ENCODE data around the gene CDKN2AIP. TPM values are rescaled to one million over a fixed set of nuclear protein-coding genes. Genes with fewer than 3 reads are reported as not detected.

The CDKN2AIP gene
- total RNA-seq, 6 experiments from 2014 or later, result 5.6 to 10.6 (median 6.8) TPM

DNA sequence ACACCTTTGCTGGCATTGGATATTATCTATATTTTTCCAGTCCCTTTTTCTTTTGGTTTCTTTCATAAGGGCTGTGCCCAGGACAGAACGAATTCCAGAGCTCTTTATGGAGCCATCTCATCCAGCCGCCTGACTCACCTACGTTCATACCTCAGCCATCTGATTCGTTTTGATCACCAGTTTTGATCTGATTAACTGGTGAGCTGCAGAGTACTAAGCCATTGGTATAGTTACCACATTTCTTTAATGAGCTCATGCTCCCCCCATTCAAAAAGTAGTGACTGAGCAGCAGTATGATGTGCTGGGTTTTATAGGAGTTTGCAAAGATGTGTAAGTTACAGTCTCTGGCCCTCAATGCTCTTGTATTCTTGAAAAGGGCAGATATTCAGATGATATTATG is 43.0 kb upstream of the CDKN2AIP start:
- Histone ChIP-seq H3K9me3 (no peaks in the 10 kb centered on the region), H3K4me3 (no peak overlapping the region), H3K4me1 (peaks cover 0 to 5% (median 0%) of the 10 kb centered on the region in 4 donors), H3K27me3 (no peaks in the 10 kb centered on the region), H3K36me3 (no peaks in the 10 kb centered on the region), H3K27ac (no peak overlapping the region)
- no peak for DNase-seq
- no peak for ATAC-seq
- intact Hi-C loops (cut with DNase I), result no loop called here
- no peak for TF ChIP-seq POLR2A (IDR thresholded peaks at IDR 0.05)
- TF ChIP-seq, protein P1, sequence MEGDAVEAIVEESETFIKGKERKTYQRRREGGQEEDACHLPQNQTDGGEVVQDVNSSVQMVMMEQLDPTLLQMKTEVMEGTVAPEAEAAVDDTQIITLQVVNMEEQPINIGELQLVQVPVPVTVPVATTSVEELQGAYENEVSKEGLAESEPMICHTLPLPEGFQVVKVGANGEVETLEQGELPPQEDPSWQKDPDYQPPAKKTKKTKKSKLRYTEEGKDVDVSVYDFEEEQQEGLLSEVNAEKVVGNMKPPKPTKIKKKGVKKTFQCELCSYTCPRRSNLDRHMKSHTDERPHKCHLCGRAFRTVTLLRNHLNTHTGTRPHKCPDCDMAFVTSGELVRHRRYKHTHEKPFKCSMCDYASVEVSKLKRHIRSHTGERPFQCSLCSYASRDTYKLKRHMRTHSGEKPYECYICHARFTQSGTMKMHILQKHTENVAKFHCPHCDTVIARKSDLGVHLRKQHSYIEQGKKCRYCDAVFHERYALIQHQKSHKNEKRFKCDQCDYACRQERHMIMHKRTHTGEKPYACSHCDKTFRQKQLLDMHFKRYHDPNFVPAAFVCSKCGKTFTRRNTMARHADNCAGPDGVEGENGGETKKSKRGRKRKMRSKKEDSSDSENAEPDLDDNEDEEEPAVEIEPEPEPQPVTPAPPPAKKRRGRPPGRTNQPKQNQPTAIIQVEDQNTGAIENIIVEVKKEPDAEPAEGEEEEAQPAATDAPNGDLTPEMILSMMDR (IDR thresholded peaks at IDR 0.05), result no peak
- 85% methylated on average over 4 of the region's 4 CpGs for WGBS (ENCODE audit: insufficient coverage, low coverage, low lambda C conversion rate, missing lambda C conversion rate)

DNA sequence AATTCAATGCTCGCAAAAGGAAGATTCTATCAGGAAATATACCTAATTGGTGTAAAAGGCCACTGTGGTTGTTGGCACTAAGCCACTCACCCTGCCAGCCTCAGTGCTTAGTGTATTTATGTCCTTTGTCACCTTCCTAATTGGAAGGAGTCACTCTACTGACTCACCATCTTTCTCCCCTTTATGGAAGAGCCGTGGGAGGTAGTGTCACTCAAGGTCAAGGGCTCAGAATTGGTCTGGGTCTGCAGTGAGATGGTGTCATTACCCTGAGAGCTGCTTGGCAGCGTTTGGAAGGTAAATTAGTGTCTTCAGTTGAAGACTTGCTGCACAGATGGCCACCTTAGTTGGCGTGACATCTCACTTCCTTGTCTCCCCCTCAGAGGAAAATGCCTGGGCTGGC is 41.7 kb upstream of the CDKN2AIP start:
- no peak for TF ChIP-seq POLR2A (IDR thresholded peaks at IDR 0.05)
- TF ChIP-seq, protein P1 (IDR thresholded peaks at IDR 0.05), result no peak
- no peaks in the 10 kb centered on the region for H3K27me3 ChIP-seq
- H3K9me3 ChIP-seq, result no peaks in the 10 kb centered on the region
- no peak overlapping the region for H3K4me3 ChIP-seq
- WGBS (ENCODE audit: insufficient coverage, low coverage, low lambda C conversion rate, missing lambda C conversion rate), result 90% methylated on average over 2 of the region's 4 CpGs
- ATAC-seq (no peak), DNase-seq (no peak)
- intact Hi-C loops (cut with DNase I), result no loop called here
- no peaks in the 10 kb centered on the region for H3K36me3 ChIP-seq
- peaks cover 0 to 5% (median 0%) of the 10 kb centered on the region in 4 donors for H3K4me1 ChIP-seq
- no peak overlapping the region for H3K27ac ChIP-seq

DNA sequence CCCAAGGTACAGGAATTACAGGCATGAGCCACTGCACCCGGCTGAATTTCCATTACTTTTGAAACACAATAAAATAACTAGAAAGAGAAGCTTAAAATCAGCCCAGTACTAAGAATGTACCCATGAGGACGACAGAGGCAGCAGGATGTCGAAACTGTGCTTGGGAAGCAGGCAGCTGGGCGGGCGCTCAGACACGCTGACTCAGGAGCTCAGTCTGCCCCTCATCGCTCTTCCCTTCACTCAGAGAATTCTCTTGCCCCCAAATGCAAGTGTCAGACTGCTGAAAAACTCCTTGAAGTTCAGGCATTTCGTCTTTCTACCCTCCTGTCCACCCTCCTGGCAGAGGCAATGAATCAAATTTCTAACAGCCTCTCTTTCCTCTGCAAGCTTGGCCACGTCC is 41.0 kb upstream of the CDKN2AIP start:
- no peak for TF ChIP-seq POLR2A (IDR thresholded peaks at IDR 0.05)
- TF ChIP-seq, protein P1 (IDR thresholded peaks at IDR 0.05), result no peak
- Histone ChIP-seq H3K4me1 (no peaks in the 10 kb centered on the region), H3K27me3 (no peaks in the 10 kb centered on the region), H3K9me3 (no peaks in the 10 kb centered on the region), H3K36me3 (no peaks in the 10 kb centered on the region), H3K4me3 (no peak overlapping the region), H3K27ac (no peak overlapping the region)
- intact Hi-C loops (cut with DNase I), result no loop called here
- ATAC-seq, result no peak
- DNase-seq, result no peak
- WGBS (ENCODE audit: insufficient coverage, low coverage, low lambda C conversion rate, missing lambda C conversion rate), result 43% methylated on average over 2 of the region's 9 CpGs

DNA sequence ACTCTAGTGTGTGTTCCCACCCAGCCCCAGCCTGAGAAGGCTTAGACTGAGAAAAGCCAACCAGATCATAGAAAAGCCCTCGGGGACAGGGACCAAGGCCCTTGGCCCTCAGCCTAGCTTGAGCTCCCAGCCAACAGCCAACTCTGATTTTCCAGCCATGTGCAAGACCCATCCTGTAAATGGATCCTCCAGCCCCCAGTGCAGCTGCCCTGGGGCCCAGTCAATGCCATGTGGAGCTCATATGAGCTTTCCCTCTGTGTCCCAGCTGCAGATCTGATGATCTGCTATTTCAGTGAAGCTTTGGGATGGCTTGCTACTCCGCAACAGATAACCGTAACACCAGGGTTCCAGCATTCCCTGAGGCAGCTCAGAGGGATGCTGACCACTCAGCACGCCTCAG is 40.5 kb upstream of the CDKN2AIP start:
- no peak overlapping the region for H3K27ac ChIP-seq
- WGBS (ENCODE audit: insufficient coverage, low coverage, low lambda C conversion rate, missing lambda C conversion rate), result no CpG with 5 or more reads among the region's 4 CpGs
- H3K36me3 ChIP-seq, result no peaks in the 10 kb centered on the region
- intact Hi-C loops (cut with DNase I), result no loop called here
- TF ChIP-seq, protein P1 (IDR thresholded peaks at IDR 0.05), result no peak
- TF ChIP-seq POLR2A (IDR thresholded peaks at IDR 0.05), result no peak
- H3K27me3 ChIP-seq, result no peaks in the 10 kb centered on the region
- no peaks in the 10 kb centered on the region for H3K4me1 ChIP-seq
- ATAC-seq, result no peak
- H3K9me3 ChIP-seq, result no peaks in the 10 kb centered on the region
- no peak overlapping the region for H3K4me3 ChIP-seq
- no peak for DNase-seq

DNA sequence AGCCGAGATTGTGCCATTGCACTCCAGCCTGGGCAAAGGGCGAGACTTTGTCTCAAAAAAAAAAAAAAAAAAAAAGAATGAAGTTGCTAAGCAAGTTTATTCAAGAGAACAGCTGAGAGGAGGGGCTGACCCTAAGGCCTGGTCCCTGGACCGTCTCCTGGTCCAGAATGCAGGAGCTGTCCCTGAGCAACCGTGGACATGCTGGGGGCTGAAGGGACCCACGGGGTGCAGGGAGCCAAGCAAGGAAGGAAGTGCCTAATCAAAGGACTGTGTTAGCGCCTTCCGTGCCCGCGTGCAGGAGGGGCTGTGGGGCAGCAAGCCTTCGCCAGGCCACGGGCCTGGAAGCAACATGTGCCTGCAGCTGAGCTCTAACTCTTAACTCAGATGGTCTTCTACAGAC is 39.1 kb upstream of the CDKN2AIP start:
- Histone ChIP-seq H3K4me3 (no peak overlapping the region), H3K27ac (no peak overlapping the region), H3K36me3 (no peaks in the 10 kb centered on the region), H3K9me3 (no peaks in the 10 kb centered on the region), H3K4me1 (peaks cover 0 to 3% (median 0%) of the 10 kb centered on the region in 4 donors), H3K27me3 (no peaks in the 10 kb centered on the region)
- ATAC-seq, result no peak
- 80% methylated on average over 6 of the region's 11 CpGs for WGBS (ENCODE audit: insufficient coverage, low coverage, low lambda C conversion rate, missing lambda C conversion rate)
- intact Hi-C loops (cut with DNase I), result no loop called here
- TF ChIP-seq, protein P1 (IDR thresholded peaks at IDR 0.05), result no peak
- TF ChIP-seq POLR2A (IDR thresholded peaks at IDR 0.05), result no peak
- no peak for DNase-seq
